Renal pelvis (tissue), 4 donors: Measurements from ENCODE around the gene LOXL3. TPM values are rescaled to one million over a fixed set of nuclear protein-coding genes. Genes with fewer than 3 reads are reported as not detected.

Experiments used
- DNase-seq: peaks from one replicate; pipeline ENCODE4 v3.0.0-alpha.2; 2013
- polyA plus RNA-seq, 3 donors: library from polyadenylated mRNA; unstranded; fragments of 120-200 nt; gene quantifications; one replicate each; pipeline ENCODE4 v1.2.1, GENCODE V29; 2013; ENCODE audit not compliant: insufficient read length in 3 of 3

LOXL3 gene
- polyA plus RNA-seq, 3 donors: 10.1 to 11.4 (median 11.4) TPM

DNA sequence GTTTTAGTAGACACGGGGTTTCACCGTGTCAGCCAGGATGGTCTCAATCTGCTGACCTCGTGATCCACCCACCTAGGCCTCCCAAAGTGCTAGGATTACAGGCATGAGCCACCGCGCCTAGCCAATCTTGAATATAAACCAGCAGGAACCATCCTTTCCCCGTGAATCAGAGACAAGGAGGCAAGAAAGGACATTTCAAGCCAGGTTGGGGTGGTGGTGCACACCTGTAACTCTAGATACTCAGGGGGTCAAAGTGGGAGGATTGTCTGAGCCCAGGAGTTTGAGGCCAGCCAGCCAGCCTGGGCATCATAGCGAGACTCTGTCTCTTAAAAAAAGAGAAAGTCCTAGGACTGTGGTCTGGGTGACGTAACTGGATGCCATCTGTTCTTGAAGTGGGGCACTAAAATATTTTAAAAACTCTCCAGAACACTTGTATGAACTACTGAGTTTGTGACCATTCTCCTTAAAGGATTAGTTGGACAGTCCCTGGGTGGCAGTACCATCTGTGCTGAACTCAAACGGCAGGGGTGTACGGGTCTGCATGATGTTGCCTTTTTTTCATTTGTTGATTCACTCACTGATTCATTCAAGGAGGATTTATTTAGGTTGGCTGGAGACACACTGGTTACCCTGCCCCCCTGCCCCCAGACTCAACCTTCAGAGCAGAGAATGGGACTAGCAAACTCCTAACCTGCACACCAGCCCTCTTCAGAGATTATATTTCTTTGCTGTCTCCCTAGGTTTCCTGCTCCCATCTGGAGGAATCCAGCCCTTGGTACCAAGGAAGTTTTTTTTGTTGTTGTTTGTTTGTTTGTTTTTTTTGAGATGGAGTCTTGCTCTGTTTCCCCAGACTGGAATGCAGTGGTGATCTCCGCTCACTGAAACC, 42.4 kb downstream of the LOXL3 start:
- no peak for DNase-seq

DNA sequence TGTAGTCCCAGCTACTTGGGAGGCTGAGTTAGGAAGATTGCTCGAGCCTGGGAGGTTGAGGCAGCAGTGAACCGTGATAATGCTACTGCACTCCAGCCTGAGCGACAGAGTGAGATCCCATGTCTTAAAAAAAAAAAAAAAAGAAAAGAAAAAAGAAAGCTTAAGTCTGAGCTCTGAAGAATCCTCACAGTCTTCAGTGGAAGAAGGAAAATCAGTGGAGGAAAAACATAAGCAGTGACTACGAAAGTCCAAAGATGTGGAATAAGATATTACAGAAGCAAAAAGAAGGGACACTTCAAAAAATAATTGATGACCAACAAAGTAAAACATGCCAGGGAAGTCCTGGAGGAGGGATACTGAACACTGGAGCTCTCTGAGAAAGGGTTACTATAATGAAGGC, 43.5 kb downstream of the LOXL3 start:
- no peak for DNase-seq

DNA sequence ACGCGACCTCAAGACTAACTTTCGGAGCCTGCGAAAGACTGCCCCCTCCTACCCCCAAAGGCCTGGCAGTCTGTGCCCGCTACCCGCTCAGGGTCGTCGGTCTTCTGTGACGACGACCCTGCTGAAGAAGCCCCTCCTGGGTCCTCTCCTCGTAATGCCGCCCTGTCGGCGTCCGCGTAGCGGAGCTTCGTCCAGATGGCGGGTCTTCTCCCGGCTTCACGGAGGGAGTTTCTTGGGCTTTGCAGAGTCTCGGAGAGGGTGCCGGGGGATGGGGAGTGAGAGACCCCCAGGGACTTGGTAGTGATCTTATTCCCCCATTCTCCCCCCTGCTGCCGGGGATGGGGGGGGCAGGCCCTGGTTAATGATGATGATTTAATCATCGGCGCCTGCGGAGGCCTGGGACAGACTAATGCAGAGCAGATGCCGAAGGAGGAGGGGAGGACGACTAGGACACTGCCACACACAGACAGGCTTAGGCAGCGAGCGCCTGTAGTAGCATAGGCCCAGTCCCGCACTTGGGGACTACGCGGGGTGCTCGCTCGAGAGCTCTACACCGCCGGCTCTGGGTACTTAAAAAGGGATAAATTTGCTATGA, 45.7 kb downstream of the LOXL3 start:
- DNase-seq: no peak

DNA sequence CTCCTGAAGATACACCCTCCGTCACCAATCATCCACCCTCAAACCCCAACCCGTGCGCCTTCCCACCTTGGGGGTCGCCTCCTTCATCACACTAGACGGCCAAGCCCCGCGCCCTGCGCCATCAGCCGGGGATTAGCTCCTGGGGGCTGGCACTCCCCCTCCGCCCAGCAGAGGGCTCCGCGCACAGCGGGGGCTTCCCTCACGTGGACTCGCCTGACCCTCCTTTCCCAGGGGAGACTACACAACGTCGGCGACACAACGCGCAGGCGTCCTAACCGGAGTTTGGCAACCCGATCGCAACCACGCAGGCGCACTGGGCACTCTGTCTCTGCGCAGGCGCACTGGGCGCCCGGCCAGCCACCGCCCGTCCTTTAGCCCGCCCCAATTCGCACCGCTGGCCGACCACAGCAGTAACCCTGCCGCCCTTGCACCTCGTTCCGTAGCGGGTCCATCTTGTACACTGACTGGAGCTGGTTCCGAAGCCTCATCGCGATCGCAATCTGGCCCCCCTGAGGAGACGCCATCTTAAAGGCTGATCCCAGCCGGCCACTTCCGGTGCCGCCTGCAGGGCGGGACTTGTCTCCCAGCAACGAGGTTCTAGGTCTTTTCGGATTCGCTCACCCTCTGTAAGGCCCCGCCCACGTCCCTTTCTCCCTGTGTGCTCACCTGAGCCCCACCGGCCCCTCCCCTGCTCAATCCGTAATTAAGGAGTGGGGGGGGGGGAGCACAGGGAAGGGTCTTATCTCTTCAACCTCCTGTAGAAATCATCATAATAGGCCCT, 46.4 kb downstream of the LOXL3 start, which contains the start of gene PCGF1:
Gene PCGF1, minus strand, starts transcription at position 551 of the 781 bp plus-strand sequence. Its CDS starts 27 bp downstream, at position 524.
- DNase-seq: peak; percentile 99

DNA sequence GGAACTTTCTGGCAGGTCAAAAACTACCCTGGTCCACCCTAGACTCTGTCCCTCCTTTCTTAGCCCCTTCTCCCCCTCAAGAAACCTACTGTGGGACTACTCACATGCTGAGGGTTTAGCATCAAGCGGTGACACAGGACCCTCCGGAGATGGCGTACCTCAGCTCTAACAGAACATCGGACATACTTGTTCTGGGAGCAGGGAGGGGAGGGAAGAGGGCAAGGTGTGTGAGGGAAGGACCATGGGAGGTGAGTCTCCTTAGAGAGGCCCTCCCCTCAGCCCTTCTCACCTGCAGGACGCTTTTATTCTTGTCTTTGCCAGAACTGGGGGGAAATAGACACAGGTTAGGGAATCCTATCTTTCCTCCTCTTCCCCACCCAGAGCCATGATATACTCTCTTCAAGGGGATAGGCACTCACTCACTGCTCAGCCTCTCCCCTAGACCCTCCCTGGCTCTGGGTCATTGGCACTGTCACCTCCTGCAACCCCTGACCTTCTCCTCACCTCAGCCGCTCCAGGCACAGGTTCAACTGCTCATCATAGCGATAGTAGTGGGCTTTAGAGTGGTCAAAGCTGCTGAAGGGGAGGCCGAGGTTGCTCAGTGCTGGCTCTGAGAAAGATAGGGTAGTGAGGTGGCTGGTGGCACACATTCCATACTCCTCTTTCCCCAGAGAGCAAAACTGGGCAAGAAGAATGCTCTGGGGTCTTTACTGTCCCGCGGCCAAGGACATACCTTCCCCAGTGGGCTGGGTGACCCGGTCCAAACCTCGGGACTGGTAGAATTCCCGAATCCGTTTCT, 48.1 kb downstream of the LOXL3 start:
- no peak for DNase-seq

DNA sequence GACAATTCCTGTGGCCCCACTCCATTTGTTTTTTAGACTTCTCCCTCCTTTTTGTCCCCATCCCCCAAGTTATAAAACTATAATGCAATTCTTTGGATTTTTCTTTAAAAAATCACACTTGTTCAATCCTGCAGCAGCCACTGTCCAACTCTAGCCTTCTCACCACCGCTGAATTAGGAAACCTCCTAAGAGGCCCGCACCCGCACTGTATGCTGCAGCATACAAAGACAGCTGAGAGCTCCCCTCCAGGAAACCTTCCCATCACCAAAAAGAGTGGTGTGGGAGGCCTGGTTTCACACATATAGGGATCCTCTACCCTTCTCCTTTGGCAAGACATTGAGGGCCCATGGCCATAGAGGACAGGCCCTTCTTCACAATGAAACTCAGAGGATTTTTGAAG, 49.2 kb downstream of the LOXL3 start:
- no peak for DNase-seq

DNA sequence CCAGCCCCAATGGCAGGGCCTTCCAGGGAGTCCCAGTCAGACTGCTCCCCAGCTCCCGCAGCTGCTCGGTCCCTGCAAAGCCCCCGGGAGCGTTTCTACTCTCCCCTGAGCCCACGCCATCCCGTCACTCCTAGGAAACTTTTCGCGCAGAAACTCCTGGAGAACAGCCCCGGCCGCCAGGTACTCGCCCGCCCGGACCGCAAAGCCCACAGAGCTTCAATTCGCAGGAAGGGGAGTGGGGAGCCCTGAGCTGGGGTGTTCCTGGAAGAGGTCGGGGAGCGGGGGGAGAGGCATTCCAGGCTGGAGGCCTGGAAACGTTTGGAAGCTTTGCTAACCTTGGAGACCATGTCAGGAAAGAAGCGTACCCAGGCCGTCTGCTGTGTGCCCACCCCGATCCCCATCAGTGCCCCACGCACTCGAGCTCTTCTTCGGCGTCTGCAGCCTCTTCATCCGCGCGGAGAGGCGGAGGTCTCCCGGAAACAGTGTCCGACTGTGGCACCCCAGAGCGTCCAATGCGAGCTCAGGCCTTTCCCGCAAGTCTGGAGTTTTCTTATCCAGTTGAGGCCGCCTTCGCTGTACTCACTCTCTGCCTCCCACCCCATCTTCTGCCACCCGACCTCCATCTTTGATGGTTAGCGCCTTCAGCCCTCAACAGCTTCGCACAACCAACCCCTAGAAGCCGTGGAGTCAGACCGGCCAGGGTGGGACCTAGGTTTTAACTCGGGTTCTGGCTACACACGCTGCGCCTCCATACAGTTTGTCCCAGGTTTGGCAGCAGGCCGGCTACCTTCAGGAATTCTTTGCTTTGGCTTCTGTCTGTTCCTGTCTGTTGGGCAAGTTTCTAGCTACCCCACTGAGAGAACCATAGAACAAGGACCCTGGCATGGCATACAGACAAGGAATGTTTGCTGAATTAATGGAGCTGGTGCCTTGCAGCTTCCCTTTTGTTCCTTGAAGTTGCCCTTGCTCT, 50.0 kb downstream of the LOXL3 start:
- no peak for DNase-seq

DNA sequence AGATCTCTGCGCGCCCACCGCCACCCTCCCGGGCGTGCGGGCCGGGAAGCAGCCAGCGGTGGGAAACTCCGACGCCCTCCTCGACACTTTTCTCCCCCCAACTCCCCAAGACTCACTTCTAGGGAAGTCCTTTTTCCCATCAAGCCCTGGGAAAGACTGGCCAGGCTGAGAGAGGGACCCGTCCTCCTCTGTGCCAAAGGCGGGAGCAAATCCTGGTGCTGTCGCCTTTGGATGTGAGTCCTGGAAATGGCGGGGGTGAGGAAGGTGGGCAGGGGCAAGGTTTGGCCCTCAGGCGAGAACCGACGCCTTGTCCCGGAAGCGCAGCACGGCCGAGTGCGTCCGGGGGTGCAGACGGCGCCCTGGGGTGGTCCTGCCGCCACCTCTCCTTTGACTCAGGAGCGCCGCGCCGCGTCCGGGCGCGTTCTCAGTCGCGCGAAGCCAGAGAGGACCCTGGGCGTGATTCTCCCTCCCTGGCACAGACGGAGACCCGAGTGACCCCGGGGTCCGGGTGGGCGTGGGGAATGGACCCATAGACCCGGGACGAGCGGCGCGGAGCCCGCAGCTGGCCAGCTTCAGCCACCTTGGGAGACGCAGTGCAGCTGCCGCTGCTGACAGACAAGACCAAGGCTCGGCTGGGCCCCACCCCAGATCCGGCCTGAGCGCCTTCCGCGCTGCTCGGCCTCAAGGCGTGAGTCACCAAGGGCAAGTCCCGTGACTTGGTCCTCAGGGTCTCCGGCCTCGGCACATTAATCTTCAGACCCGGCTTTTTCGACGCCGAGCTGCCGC, 50.8 kb downstream of the LOXL3 start:
- no peak for DNase-seq

DNA sequence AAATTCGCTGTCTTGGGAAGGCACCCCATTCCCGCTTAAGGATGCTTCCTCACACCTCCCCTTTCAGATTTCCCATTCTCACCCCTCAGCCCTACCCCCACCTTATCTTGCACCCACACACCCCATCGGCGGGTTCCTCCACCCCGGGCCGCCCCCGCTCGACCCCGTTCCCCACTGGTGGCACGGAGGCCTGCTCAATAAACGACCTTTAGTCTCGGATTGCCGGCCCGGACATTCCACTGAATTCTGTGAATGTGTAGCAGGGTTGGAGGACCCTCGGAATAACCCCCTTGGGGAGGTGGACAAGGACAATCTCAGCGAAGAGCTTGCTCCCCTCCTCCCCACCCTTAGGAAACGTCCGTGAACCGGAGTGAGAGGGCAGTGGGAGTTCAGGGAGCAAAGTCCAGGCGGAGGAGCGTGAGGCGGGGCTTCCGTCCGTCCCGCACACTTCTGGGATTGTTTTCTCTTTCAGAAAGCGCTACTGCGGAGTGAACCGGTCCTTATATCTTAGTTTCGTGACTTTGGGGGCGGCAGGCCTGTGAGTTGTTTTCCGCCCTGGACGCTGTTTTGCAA, 51.5 kb downstream of the LOXL3 start:
- DNase-seq: no peak

DNA sequence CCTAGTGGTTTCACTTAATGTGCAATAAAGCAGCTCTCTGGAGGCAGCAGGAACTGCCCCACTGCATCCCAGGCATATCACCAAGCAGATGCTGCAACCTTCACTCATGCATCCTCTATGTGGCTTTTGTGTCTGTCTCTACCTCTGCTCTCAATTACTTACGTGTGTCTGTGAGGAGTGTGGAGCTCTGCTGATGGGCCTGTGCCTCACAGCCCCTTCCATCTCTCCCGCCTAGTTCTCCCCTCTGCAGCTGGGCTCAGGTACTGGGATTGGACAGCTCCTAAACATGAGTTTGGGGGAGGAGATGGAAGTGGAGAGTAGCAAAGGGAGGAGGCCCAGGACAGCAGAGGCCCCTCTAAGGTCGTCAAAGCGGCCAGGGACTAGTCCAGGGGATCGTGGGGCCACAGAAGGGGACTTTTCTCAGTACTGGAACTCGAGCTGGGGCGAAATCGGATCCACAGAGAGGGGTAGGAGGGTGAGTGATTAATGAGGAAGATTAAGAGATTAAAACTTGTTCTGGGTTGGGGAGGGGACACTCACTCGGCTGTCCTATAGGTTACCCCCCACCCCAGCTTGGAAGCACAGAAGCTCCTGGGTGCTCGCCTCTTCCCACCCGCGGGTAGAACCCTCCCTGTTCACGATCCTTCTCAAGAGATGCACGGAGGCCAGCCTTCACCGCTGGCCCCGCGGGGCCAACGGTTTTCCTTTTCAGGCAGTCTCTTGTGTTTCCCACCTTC, 52.2 kb downstream of the LOXL3 start:
- DNase-seq: no peak

DNA sequence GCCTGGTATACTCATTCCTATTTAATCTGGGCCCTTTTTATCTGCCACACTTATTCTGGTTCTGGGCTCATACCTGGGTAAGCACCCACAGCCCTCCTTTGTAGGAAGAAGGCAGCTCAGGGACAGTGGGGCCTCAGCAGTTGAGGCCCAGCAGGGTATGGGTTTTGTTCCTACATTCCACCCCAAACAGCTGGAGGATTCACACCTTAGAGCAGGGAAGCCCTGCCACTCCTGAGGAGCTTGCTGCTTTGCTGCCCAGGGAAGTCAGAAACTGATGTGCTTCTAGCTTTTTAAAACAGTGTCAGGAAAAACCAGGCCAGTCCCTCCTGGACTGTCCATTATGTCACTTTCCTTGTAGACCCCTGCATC, 53.2 kb downstream of the LOXL3 start:
- DNase-seq: no peak

DNA sequence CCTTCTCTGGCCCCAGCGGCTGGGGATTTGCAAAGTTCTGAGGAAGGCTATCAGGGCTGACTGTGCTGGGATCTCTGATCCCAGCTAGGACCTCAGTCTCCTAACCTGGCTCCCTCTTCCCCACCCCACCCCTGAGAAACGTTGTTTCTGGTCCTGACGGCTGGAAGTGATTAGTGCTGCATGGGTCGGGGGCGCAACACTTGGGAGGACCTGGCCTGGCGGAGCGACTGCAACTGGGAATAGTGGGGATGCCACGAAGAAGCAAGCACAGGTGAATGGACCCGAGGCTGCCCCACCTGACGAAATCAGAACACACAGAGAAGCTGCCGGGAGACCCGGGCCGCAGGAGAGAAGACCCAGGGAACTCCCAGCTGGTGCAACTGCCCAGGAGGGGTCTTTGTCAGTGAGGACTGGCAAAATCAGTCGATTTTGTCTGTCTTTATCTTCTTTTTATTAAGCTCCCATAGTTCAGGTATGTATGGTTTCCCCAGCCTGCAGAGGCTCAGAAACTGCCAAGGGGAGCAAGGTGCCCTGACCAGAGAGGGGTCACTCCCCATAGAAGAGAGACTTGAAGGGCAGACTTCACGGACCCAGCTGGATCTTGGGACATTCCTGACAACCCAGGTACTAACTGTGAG, 53.7 kb downstream of the LOXL3 start:
- no peak for DNase-seq

DNA sequence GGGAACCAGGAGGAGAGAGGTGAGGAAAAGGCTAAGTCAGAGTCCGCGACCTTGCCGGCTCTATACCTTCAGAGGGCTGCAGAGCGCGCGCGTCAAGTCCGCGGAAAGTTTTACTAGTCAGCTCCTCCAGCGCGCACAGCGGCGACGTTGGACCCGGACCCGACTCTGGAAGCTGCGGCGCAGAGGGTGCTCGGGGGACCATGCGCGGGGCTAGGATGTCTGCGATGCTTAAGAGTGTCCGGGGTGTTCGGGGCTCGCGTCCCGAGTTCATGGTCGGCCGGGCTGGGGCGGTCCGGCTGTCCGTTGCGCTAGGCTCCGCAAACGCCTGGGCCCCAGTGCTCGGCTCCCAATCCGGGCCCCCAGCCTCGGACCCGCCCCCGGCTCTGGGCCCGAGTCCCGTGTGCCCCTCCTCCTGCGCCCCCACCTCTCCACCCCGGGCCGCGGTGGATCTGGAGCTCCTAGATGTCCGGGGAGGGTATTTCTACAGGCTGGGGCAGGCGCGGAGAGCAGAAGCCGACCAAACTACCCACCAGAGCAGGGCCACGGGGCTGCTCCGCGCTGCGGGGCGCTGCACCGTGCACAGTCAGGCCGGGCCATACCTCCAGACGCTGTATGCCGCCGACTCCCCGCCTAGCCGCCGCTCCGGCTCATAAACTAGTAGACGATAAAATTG, 54.3 kb downstream of the LOXL3 start, which contains the start of gene LBX2:
Gene LBX2, minus strand, starts transcription at position 337 of the 673 bp plus-strand sequence. Its CDS starts 66 bp downstream, at position 271.
- no peak for DNase-seq

DNA sequence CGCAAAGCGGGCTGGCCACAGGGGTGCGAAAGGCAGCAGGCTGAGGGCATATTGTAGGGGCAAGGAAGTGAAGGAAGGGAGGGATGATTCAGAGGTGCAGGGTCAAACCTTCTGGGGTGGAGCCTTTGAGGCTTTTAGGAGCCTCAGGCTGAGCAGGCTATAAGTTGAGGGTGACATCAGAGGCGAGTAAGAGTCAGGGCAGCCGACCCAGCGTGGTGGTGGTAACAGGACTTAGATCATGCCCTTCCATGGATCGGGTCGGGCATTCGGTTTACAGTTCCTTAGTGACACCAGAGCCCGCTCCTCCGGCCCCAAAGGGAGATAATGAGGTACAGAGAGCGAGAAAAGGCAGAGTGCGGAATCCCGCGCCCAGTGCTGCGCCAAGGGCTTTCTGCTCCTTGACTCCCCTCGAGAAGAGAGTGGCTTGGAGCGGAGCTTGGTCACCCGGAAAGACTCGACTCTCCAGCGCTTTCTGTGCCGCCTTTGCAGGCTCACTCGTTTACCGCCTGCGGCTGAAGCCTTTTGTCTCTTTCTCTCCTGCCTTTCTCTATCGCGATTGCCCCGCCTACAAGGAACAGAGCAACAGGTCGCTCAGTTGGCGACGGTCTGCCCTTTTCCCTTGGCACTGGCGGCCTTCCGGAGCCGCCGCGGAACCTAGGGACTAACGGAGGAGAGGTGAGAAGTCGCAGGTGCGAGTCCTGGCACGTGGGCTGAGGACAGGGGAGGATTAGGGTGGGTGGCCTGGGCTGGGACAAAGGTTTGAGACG, 55.1 kb downstream of the LOXL3 start:
- DNase-seq: no peak

DNA sequence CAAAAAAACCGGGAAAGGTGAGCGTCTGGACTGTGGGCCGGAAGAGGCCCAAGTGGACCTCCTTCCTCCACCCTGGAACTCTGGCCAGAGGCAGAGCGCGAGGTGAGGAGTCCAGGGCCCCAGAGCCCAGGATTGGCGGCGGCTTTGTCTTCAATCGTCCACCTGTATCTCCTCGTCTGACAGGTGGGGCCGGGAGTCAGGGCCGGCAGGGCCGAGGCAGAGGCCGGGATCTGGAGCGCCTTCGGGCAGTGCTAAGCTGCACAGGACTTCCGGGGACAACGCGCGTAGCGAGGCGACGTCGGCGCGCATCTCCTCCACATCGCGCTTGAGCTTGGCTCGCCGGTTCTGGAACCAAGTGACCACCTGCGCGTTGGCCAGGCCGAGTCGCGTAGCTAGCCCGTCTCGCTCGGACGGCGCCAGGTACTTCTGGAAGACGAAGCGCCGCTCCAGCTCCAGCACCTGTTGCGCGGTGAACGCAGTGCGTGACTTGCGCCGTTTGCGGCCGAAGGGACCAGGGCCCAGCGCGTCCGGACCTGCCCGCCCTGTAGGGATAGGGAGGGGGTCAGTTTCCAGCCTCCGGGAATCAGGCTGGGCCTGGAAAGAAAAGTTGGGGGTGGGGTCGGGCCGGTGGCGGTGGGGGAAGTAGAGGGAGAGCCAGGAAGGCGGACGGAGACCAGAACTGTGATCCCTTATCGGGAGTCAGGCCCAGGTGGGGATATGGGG, 55.8 kb downstream of the LOXL3 start:
- DNase-seq: no peak
